DND-41 (cell line): ENCODE results near the gene GPR135.

Source experiments
- ATAC-seq: fragments of 200-7000 bp; cut with Tn5 transposase; 3 replicates; pipeline ENCODE4 v1.9.1; 2021; ENCODE audit warnings: low read depth; ENCODE audit not compliant: insufficient read depth
- DNase-seq: peaks from one replicate; pipeline ENCODE4 v3.0.0-alpha.2; 2020
- H2AFZ ChIP-seq: 2 replicates; pipeline ENCODE4 v1.6.0; 2012; ENCODE audit warnings: low read depth, low read length
- H3K27ac ChIP-seq: 2 replicates; pipeline ENCODE4 v1.5.1; 2012; ENCODE audit warnings: low read length, inconsistent platforms
- H3K27me3 ChIP-seq: fragments of 200-600 bp; sonication (generic); 2 replicates; pipeline ENCODE4 v1.6.0; 2012; ENCODE audit warnings: low read length, mild to moderate bottlenecking, inconsistent platforms; ENCODE audit not compliant: insufficient read depth, poor library complexity
- H3K36me3 ChIP-seq: 2 replicates; pipeline ENCODE4 v1.5.1; 2012; ENCODE audit warnings: low read length, inconsistent platforms; ENCODE audit not compliant: insufficient read depth
- H3K4me1 ChIP-seq: 2 replicates; pipeline ENCODE4 v1.5.1; 2012; ENCODE audit warnings: mild to moderate bottlenecking, low read length; ENCODE audit not compliant: insufficient read depth
- H3K4me2 ChIP-seq: 2 replicates; pipeline ENCODE4 v1.6.0; 2012; ENCODE audit warnings: mild to moderate bottlenecking, moderate library complexity, low read length, inconsistent platforms; ENCODE audit not compliant: insufficient read depth
- H3K4me3 ChIP-seq, 2 experiments: fragments of 200-600 bp in 1 of 2; shearing (Covaris generic) in 1 of 2; 2 replicates each; pipeline ENCODE4 v1.5.1; 2012 to 2016; ENCODE audit warnings: inconsistent platforms in 2 of 2, low read length in 2 of 2, mild to moderate bottlenecking in 2 of 2, low read depth in 1 of 2, moderate library complexity in 1 of 2
- H3K79me2 ChIP-seq: 2 replicates; pipeline ENCODE4 v1.6.0; 2012; ENCODE audit warnings: low read length, inconsistent platforms; ENCODE audit not compliant: insufficient read depth
- H3K9ac ChIP-seq: 2 replicates; pipeline ENCODE4 v1.6.0; 2012; ENCODE audit warnings: low read depth, mild to moderate bottlenecking, inconsistent platforms, low read length, moderate library complexity
- H3K9me3 ChIP-seq: 2 replicates; pipeline ENCODE4 v1.5.1; 2012; ENCODE audit warnings: low read length, moderate library complexity, mild to moderate bottlenecking, inconsistent platforms; ENCODE audit not compliant: insufficient read depth, severe bottlenecking
- H4K20me1 ChIP-seq: 2 replicates; pipeline ENCODE4 v1.6.0; 2012; ENCODE audit warnings: low read length; ENCODE audit not compliant: insufficient read depth
- CTCF ChIP-seq: IDR thresholded peaks from 2 replicates; pipeline ENCODE4 v1.5.1; 2012; ENCODE audit warnings: borderline replicate concordance, low read length, moderate library complexity, mild to moderate bottlenecking; ENCODE audit not compliant: poor library complexity, severe bottlenecking; ENCODE audit errors: extremely low read depth
- EZH2 ChIP-seq: IDR thresholded peaks from 3 replicates; pipeline ENCODE4 v1.6.1; 2012; ENCODE audit warnings: borderline replicate concordance, low read depth, mild to moderate bottlenecking, moderate library complexity, low read length, inconsistent platforms; ENCODE audit not compliant: severe bottlenecking

GPR135 gene

GRCh38 chr14:59475709-59476108 lies 10.5 kb upstream of the GPR135 start:
- H3K4me1 ChIP-seq = peaks cover 1% of the 10 kb centered on the region; the same call in 1 of the 2 replicates

GRCh38 chr14:59474172-59474571 lies 9.0 kb upstream of the GPR135 start:
- Histone ChIP-seq H3K79me2 (no peaks in the 10 kb centered on the region), H3K4me1 (no peaks in the 10 kb centered on the region), H3K4me3 (no peak overlapping the region), H4K20me1 (no peaks in the 10 kb centered on the region), H3K36me3 (peaks cover 23% of the 10 kb centered on the region; the same call in 1 of the 2 replicates), H3K9me3 (no peaks in the 10 kb centered on the region), H3K9ac (no peak overlapping the region), H3K27me3 (no peaks in the 10 kb centered on the region), H3K4me2 (no peak overlapping the region), H2AFZ (no peak overlapping the region), H3K27ac (no peak overlapping the region)
- no peak for DNase-seq
- no peak for ATAC-seq
- no peak for TF ChIP-seq CTCF

More at GRCh38 chr14:59475709-59476108, 10.5 kb upstream of the GPR135 start:
- Histone ChIP-seq H3K36me3 (peaks cover 23% of the 10 kb centered on the region; the same call in 1 of the 2 replicates), H3K9ac (no peak overlapping the region), H2AFZ (no peak overlapping the region), H3K9me3 (no peaks in the 10 kb centered on the region), H3K27ac (no peak overlapping the region), H3K27me3 (no peaks in the 10 kb centered on the region), H3K4me3 (no peak overlapping the region), H3K4me2 (no peak overlapping the region), H3K79me2 (no peaks in the 10 kb centered on the region), H4K20me1 (no peaks in the 10 kb centered on the region)
- TF ChIP-seq CTCF (no peak), EZH2 (no peak)
- no peak for ATAC-seq
- DNase-seq = no peak

- DNase-seq (no peak), ATAC-seq (no peak)
- no peak overlapping the region for H2AFZ ChIP-seq
- TF ChIP-seq CTCF (no peak), EZH2 (no peak)
- H3K9ac ChIP-seq = no peak overlapping the region
- H3K36me3 ChIP-seq = peaks cover 19% of the 10 kb centered on the region
- H3K4me2 ChIP-seq = no peak overlapping the region
- no peaks in the 10 kb centered on the region for H3K79me2 ChIP-seq
- H3K27ac ChIP-seq = no peak overlapping the region
- H3K4me3 ChIP-seq = no peak overlapping the region
- H3K4me1 ChIP-seq = no peaks in the 10 kb centered on the region
- no peaks in the 10 kb centered on the region for H3K9me3 ChIP-seq
- no peaks in the 10 kb centered on the region for H3K27me3 ChIP-seq
- no peaks in the 10 kb centered on the region for H4K20me1 ChIP-seq
Measured at GRCh38 chr14:59464486-59465315, 479 bp downstream of the GPR135 start.
